ENCODE measurements around the gene M1AP.

Gene M1AP

GRCh38 chr2:74540291-74540690, 107.8 kb downstream of the M1AP start:
- DNase-seq = no peak

GRCh38 chr2:74538881-74539339, 109.2 kb downstream of the M1AP start:
- no peak for DNase-seq

- no peak for DNase-seq
Observed at GRCh38 chr2:74537140-74537539, 111.0 kb downstream of the M1AP start.

GRCh38 chr2:74536166-74536950, 111.8 kb downstream of the M1AP start:
- DNase-seq = no peak

GRCh38 chr2:74535440-74535965, 112.6 kb downstream of the M1AP start:
- no peak for DNase-seq

GRCh38 chr2:74534411-74534810, 113.7 kb downstream of the M1AP start:
- no peak for DNase-seq

GRCh38 chr2:74533464-74533863, 114.7 kb downstream of the M1AP start:
- DNase-seq = no peak

- peak; percentile 40 for DNase-seq
Observed at GRCh38 chr2:74532222-74532621, 115.9 kb downstream of the M1AP start.

- DNase-seq = no peak
Observed at GRCh38 chr2:74531666-74532065, 116.5 kb downstream of the M1AP start.

- peak; percentile 15 for DNase-seq
Observed at GRCh38 chr2:74530239-74531187, 117.6 kb downstream of the M1AP start.

GRCh38 chr2:74529357-74530238, 118.5 kb downstream of the M1AP start, which contains the start of the genes AUP1 and HTRA2:
Gene AUP1, minus strand, starts transcription at chr2:74529706. Its CDS starts 77 bp downstream, at chr2:74529629.
Gene HTRA2, plus strand, starts transcription at chr2:74529933. Its CDS starts 74 bp downstream, at chr2:74530007.
- peak; percentile 97 for DNase-seq

- no peak for DNase-seq
Observed at GRCh38 chr2:74528600-74529356, 119.4 kb downstream of the M1AP start.

- DNase-seq = no peak
Observed at GRCh38 chr2:74527741-74528140, 120.4 kb downstream of the M1AP start.

GRCh38 chr2:74526649-74527230, 121.4 kb downstream of the M1AP start:
- DNase-seq = no peak

GRCh38 chr2:74525717-74526648, 122.1 kb downstream of the M1AP start, which contains the start of gene DQX1:
Gene DQX1, minus strand, starts transcription at chr2:74526231. Its CDS starts 502 bp downstream, at chr2:74525729.
- DNase-seq = peak; percentile 27

GRCh38 chr2:74524955-74525716, 123.0 kb downstream of the M1AP start:
- DNase-seq = no peak

- DNase-seq = no peak
Observed at GRCh38 chr2:74524005-74524404, 124.1 kb downstream of the M1AP start.

- no peak for DNase-seq
Observed at GRCh38 chr2:74522516-74522915, 125.6 kb downstream of the M1AP start.

- DNase-seq = no peak
Observed at GRCh38 chr2:74516650-74517049, 131.5 kb downstream of the M1AP start.

Data from NCI-H2227 treated with DMSO at 0.1 percent for 48 hours (cell line).